ENCODE data around the gene RHBDF2. TPM values are rescaled to one million over a fixed set of nuclear protein-coding genes. Genes with fewer than 3 reads are reported as not detected.
A peak's percentile ranks its signal among the peaks of the same experiment; 100 is the strongest.

RHBDF2 gene
- total RNA-seq, 1 donor from 2014 or later: 54.5 TPM

DNA sequence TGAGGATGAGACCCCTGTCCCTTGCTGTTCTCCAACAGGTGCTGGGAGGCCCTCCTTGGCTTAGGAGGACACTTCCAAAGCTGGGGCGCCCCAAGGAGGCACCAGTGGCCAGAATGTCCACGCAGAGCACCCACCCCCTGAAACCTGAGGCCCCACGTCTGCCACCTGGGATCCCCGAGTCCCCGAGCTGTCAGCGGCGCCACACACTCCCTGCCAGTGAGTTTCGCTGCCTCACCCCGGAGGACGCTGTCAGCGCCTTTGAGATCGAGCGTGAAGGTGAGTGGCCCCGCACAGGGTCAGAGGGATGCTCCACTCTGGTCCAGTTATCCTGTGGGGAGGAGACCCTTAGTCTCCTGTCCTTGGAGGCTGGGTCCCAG, 32.6 kb downstream of the RHBDF2 start:
- H3K27me3 Mint-ChIP-seq: no peaks in the 10 kb centered on the region
- no peak overlapping the region for H3K4me3 Mint-ChIP-seq
- H3K36me3 Mint-ChIP-seq (ENCODE audit: low read depth): peaks cover 13% of the 10 kb centered on the region
- no peaks in the 10 kb centered on the region for H3K9me3 Mint-ChIP-seq
- intact Hi-C loops (cut with micrococcal nuclease): no loop called here
- H3K27ac Mint-ChIP-seq: no peak overlapping the region
- DNase-seq: no peak
- H3K4me1 Mint-ChIP-seq: peaks cover 4% of the 10 kb centered on the region

DNA sequence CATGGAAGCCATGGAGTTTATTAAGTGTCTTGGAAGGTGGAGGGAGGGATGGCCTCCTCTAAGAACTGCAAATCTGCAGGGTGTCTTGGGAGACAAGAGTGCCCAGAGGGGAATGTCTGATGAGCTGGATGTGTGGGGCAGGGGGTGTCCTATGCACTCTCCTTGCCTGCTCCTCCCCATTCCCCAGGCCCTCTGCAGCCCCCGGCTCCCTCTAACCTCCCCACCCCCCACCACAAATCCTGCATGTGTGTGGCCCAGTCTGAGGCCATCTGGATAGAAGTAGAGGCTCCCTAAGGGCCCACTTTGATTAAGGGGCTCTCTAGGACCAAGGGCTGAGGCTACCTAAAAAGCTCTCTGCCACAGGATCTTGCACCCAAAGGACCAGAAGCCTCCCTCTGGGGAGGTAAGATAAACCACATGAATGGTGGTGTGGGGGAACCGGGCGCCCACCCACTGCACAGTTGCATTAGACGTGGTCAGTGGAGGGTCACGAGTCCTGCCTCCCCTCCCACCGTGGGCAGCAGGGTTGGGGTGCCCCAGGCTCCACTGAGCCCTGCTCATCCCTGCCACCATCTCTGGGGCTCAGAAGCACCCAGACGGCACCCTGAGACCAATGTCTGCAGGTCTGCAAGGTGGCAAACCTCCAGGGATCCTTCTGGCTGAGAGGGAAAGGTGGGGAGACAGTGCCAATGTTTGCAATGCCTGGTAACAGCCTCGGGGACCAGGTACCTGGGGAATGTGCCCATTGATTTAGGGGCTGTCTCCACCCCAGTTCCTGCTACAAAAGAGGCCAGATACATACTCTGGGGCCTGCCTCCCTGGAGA, 33.2 kb downstream of the RHBDF2 start:
- no peak overlapping the region for H3K27ac Mint-ChIP-seq
- H3K9me3 Mint-ChIP-seq: no peaks in the 10 kb centered on the region
- DNase-seq: no peak
- peaks cover 9% of the 10 kb centered on the region for H3K36me3 Mint-ChIP-seq (ENCODE audit: low read depth)
- no peak overlapping the region for H3K4me3 Mint-ChIP-seq
- H3K4me1 Mint-ChIP-seq: peaks cover 4% of the 10 kb centered on the region
- intact Hi-C loops (cut with micrococcal nuclease): no loop called here
- no peaks in the 10 kb centered on the region for H3K27me3 Mint-ChIP-seq

DNA sequence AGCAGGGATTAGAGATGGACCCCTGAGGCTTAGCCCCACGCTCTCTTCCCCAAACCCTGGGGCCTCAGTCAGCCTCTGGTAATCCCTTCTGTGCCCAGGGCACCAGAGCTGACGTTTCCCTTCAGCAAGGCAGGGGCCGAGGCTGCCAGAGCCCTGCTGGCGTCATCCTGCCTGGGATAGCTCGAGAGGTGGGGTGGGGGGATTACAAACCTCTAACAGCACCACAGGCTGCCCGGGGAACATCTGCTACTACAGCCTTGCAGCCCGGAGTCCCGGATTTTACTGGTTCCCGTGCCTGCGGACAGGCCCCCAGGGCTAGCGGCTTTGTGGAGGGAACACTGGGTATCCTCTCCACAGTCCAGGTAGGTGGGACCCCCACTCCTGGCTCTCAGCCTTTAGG, 33.9 kb downstream of the RHBDF2 start, which contains the start of gene AANAT:
AANAT (plus strand) TSS at position 238 of the 400 bp plus-strand sequence. CDS start 1,144 bp downstream, outside the sequence.
- Mint-ChIP-seq H3K36me3 (ENCODE audit: low read depth) (peaks cover 7% of the 10 kb centered on the region), H3K27ac (no peak within 1 kb of the TSS), H3K27me3 (no peaks in the 10 kb centered on the region), H3K4me1 (peaks cover 4% of the 10 kb centered on the region), H3K9me3 (no peaks in the 10 kb centered on the region), H3K4me3 (no peak within 1 kb of the TSS)
- intact Hi-C loops (cut with micrococcal nuclease): no loop called here
- no peak for DNase-seq

DNA sequence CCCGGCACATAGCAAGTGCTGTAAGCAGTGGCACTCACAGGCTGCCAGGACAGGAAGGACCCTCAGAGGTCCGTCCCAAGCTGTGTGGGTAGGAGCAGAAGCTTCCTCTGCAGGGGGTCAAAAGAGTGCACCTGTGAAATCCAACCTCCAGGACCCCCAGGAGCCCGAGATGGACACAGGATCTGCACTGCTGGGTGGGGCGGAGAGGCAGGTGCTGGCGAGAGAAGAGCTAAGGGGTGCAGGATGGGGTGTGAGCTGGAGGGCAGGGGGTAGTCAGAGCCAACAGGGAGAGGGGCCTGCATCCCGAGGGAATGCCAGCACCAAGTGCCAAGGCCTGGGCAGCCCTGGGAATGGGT, 34.5 kb downstream of the RHBDF2 start:
- Mint-ChIP-seq H3K9me3 (no peaks in the 10 kb centered on the region), H3K36me3 (ENCODE audit: low read depth) (peaks cover 6% of the 10 kb centered on the region), H3K4me3 (no peak overlapping the region), H3K27me3 (peaks cover 2% of the 10 kb centered on the region), H3K27ac (no peak overlapping the region), H3K4me1 (peaks cover 4% of the 10 kb centered on the region)
- no peak for DNase-seq
- intact Hi-C loops (cut with micrococcal nuclease): loop anchor here (1.0 kb wide), 2 partner anchors 40 to 81 kb away; no protein-coding TSS in a partner anchor

DNA sequence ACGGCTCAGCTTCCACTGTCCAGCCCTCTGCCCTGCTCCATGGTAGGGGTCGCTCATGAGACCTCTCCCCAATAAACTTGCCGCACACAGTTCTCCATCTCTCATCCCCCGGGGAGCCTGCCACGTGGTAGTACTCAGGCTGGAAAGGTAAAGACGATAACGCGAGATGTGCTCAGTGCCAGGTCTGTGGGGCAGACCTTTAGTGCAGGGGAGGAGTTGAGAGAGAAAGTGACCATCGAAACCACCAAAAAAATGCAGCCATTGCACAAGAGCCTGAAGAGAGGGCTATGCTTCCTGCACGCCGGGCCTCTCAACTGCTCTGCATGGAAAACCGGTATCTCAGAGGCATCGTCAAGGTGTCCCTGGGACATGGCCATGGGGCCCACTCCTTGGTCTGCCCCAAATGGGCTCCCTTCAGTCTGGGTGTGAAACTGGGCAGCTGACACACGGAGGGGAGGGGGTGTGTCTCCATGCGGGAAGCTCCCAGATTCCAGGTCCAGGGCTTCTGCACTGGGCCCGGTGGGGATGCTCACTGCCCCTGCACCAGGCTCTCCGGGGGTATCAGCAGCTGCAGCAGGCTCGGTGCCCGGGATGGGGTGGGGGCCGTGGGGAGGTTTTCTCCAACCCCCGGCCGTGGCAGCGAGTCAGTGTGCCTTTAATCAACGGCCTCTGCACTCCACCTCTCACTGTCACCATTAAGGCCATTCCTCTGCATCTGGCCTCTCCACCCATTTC, 38.5 kb downstream of the RHBDF2 start:
- H3K4me3 Mint-ChIP-seq: no peak overlapping the region
- no peaks in the 10 kb centered on the region for H3K36me3 Mint-ChIP-seq (ENCODE audit: low read depth)
- no peak overlapping the region for H3K27ac Mint-ChIP-seq
- peaks cover 2% of the 10 kb centered on the region for H3K27me3 Mint-ChIP-seq
- no peaks in the 10 kb centered on the region for H3K9me3 Mint-ChIP-seq
- no peak for DNase-seq
- peaks cover 4% of the 10 kb centered on the region for H3K4me1 Mint-ChIP-seq
- intact Hi-C loops (cut with micrococcal nuclease): no loop called here

DNA sequence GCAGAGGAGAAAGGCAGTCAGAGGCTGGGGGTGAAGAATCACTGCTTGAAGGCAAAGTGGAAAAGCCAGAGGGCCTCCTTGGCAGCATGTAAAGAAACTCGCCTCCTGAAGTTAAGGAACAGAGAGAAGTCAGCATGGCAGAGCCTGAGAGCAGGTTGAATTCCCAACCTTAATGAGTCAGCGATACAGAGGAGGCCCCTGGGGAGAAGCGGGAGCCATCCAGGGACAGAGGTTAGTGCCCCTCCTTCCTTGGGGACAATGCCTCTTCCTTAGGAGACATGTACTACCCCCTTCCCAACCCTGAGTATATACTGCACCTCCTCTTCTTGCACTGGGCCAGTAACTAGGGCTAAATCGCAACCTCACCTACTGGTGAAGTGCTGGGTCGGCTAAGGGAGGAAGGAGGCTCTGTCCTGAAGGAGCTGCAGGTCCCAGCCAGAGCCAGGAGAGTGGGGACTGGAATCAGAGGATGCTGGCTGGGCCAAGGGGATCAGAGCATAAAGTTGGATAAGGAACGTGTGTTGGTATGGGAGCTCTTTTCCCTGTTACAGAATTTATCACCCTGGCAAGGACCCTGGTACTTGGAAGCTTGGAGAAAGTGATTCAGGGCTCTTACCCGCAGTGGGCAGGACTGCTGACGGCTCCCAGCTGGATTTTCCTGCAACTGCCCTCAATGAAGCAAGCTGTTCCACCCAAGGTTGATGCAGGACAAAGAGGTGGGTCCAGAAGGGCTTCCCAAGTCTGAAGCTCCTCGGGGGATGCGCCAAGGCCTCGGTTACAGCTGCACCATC, 39.3 kb downstream of the RHBDF2 start:
- Mint-ChIP-seq H3K27me3 (peaks cover 2% of the 10 kb centered on the region), H3K4me1 (peaks cover 4% of the 10 kb centered on the region), H3K27ac (no peak overlapping the region), H3K4me3 (no peak overlapping the region), H3K36me3 (ENCODE audit: low read depth) (no peaks in the 10 kb centered on the region), H3K9me3 (no peaks in the 10 kb centered on the region)
- no peak for DNase-seq
- intact Hi-C loops (cut with micrococcal nuclease): no loop called here

DNA sequence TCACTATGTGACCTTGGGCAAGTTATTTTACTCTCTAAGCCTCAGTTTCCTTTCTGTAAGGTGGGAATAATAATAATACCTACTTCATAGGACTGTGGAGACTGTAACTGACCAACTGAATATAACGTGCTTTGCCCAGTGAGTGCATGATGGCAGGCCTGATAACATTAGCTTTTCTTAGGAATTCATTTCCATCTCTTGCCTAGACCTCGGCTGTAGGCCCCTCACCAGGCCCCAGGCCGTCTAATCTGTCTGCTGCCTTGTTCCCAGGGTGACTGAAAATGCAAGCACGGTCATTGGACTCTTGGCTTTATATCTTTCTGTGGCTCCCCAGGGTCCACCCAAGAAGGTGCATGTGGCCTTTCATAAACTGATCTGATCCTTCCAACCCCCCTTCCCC, 41.5 kb downstream of the RHBDF2 start:
- Mint-ChIP-seq H3K36me3 (ENCODE audit: low read depth) (no peaks in the 10 kb centered on the region), H3K9me3 (no peaks in the 10 kb centered on the region), H3K27me3 (peaks cover 5% of the 10 kb centered on the region), H3K4me3 (no peak overlapping the region), H3K27ac (no peak overlapping the region), H3K4me1 (no peaks in the 10 kb centered on the region)
- no peak for DNase-seq
- intact Hi-C loops (cut with micrococcal nuclease): no loop called here

DNA sequence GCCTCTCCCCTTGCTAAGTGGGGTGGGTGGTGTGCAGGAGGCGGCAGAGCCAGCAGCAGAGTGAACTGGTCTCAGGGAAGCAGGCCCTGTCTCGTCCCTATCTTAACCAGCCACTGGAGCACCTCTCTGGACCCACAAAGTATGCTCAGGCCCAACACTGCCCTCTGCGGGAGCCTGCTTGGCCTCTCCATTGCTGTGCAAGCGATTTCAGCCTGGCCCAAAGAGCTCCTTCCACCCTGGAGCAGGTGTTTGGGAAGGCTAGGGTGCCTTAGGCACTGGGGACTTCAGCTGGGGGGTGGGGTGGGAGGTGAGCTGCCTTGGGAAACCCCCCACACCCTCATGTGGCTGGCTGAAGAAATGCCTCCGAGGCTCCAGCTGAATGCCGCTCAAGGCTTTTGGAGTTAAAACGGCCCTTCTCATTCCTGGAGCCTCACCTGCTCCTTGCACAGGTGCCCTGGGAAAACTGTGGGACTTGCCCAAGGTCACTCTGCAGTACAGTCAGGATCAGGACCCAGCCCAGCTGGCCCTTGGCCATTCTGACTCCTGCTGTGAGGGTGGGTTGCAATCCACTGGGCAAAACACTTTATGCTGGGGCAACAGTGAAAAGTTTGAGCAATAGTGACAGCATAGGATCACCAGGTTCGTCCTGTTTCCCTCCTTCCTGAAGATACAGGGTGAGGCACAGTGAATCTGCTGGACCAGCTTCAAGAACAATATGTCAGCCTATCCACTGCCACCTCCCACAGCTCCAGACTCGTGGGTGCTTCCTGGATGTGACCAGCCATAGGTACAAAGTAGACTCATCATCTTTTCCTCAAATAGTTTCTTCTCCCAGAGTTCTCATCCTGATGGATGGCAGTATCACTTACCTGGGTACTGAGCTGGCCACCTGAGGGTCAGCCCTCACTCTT, 42.4 kb downstream of the RHBDF2 start:
- intact Hi-C loops (cut with micrococcal nuclease): no loop called here
- no peaks in the 10 kb centered on the region for H3K36me3 Mint-ChIP-seq (ENCODE audit: low read depth)
- H3K27me3 Mint-ChIP-seq: peaks cover 5% of the 10 kb centered on the region
- no peaks in the 10 kb centered on the region for H3K9me3 Mint-ChIP-seq
- no peaks in the 10 kb centered on the region for H3K4me1 Mint-ChIP-seq
- peak; percentile 65 for DNase-seq
- no peak overlapping the region for H3K27ac Mint-ChIP-seq
- no peak overlapping the region for H3K4me3 Mint-ChIP-seq

DNA sequence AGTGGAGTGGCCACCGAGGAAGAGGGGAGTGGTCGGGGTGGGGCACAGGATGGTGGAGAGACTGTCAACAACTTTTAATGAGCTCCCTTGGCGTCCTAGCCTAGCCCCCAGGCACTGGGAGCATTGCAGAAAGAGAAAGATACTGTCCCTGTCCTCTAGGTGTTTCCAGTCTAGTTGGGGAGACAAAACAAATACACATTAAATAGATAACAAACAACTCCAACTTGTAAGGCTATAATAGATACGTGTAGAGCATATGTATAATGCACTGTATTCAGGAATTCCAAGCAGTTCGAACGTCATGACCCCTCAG, 47.8 kb downstream of the RHBDF2 start:
- H3K9me3 Mint-ChIP-seq: no peaks in the 10 kb centered on the region
- H3K27ac Mint-ChIP-seq: peak overlapping the region; percentile 62
- DNase-seq: no peak
- intact Hi-C loops (cut with micrococcal nuclease): loop anchor here (2.0 to 5.0 kb wide), 2 partner anchors 45 to 49 kb away; partner anchors contain the start of gene RHBDF2
- H3K4me1 Mint-ChIP-seq: peaks cover 27% of the 10 kb centered on the region
- H3K27me3 Mint-ChIP-seq: peaks cover 4% of the 10 kb centered on the region
- peak overlapping the region; percentile 93 for H3K4me3 Mint-ChIP-seq
- H3K36me3 Mint-ChIP-seq (ENCODE audit: low read depth): peaks cover 6% of the 10 kb centered on the region

DNA sequence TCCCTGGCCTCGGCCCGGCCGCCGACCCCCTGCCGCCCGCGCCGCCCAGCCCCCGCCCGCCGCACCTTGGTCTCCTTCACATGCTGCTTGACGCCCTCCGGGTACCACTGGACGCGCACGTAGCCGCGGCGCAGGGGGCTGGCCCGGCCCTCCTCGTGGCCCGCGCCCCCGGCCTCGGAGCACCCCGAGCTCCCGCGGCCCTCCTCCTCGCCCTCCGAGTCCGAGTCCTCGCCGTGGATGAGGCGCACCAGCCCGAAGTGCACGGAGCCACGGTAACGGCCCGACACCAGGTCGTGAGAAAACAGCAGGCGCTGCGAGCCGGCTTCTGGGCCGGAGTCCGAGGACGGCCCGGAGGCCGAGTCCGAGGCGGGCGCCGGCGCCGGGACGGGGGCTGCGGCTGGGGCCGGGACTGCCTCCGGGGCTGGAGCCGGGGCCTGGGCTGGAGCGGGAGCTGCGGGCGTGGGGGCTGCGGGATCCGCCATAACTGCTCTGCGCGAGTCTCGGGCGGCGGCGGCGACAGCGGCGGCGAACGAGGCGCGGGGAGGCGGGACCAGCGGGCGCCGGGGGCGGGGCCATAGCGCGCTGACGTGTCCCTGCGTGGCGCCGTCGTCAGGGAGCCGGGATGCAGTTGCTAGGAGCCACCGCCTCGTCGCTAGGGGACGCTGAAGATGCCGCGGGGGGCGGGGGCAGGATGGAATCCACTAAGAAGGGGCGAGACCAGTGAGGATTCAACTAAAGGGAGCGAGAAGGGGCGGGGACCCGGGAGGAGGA, 48.4 kb downstream of the RHBDF2 start, which contains the start of gene UBE2O:
UBE2O (minus strand) TSS at position 493 of the 771 bp plus-strand sequence; CDS start at position 482, 11 bp downstream.
- H3K36me3 Mint-ChIP-seq (ENCODE audit: low read depth): peaks cover 6% of the 10 kb centered on the region
- intact Hi-C loops (cut with micrococcal nuclease): loop anchor here (2.0 to 5.0 kb wide), 2 partner anchors 44 to 49 kb away; partner anchors contain the start of gene RHBDF2
- H3K27ac Mint-ChIP-seq: peak within 1 kb of the TSS; percentile 62
- no peaks in the 10 kb centered on the region for H3K9me3 Mint-ChIP-seq
- H3K27me3 Mint-ChIP-seq: peaks cover 4% of the 10 kb centered on the region
- H3K4me1 Mint-ChIP-seq: peaks cover 32% of the 10 kb centered on the region
- H3K4me3 Mint-ChIP-seq: peak within 1 kb of the TSS; percentile 93
- peak; percentile 99 for DNase-seq

DNA sequence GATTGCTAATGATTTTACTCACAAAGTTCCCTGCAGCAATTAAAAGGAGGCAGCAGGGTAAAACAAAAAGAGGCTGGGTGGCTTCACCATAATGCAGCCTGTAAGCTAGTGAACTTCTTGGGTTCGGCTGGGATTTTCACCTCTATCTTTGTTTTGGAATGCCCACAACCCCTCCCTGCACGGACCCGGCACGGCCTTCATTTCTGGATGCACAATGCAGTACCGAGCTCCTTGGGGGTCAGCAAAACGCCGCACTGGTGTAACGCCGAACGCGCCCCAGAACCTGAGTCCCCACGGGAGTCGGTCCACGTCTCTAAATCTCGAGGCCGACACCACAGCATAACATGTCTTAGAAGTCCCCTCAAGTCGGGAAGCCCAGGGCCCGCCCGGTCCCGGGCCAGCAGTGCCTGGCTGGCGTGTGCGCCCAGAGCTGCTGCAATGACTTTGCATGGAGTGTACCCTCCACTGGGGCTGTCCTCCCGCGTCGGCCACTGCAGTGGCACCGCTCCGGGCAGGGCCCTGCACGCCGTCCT, 49.0 kb downstream of the RHBDF2 start:
- Mint-ChIP-seq H3K27ac (peak overlapping the region; percentile 48), H3K27me3 (peaks cover 4% of the 10 kb centered on the region), H3K4me3 (peak overlapping the region; percentile 93), H3K36me3 (ENCODE audit: low read depth) (peaks cover 6% of the 10 kb centered on the region), H3K9me3 (no peaks in the 10 kb centered on the region), H3K4me1 (peaks cover 38% of the 10 kb centered on the region)
- intact Hi-C loops (cut with micrococcal nuclease): loop anchor here (2.0 to 5.0 kb wide), 2 partner anchors 43 to 50 kb away; partner anchors contain the start of gene RHBDF2
- DNase-seq: no peak

DNA sequence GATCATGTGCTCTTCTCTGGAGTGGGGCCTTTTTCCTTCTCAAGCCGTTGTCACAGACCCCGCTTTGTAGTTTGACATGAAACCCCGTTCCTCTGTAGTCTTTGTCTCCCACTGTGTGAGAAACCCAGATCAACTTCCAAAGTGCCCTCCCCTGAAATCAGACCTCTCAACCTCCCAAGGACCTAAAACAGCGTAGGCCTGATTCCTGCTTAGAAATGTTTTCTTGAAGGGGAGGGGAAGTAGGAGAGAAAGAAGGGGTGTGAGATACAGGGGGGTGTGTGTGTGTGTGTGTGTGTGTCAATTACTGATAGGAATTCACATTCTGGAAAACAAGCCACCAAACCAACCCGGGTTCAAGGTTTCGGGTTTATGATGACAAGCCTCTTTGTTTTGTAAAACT, 49.7 kb downstream of the RHBDF2 start:
- intact Hi-C loops (cut with micrococcal nuclease): loop anchor here (5.0 kb wide), 1 partner anchor 51 kb away; the partner anchor contains the start of gene RHBDF2
- H3K4me3 Mint-ChIP-seq: peak overlapping the region; percentile 93
- H3K36me3 Mint-ChIP-seq (ENCODE audit: low read depth): peaks cover 6% of the 10 kb centered on the region
- no peaks in the 10 kb centered on the region for H3K9me3 Mint-ChIP-seq
- no peak overlapping the region for H3K27ac Mint-ChIP-seq
- no peak for DNase-seq
- H3K27me3 Mint-ChIP-seq: peaks cover 4% of the 10 kb centered on the region
- H3K4me1 Mint-ChIP-seq: peaks cover 44% of the 10 kb centered on the region

All from activated CD4-positive, alpha-beta T cell treated with anti-CD3 and anti-CD28 coated beads, Interleukin-2, amount 10 ng/mL, durations not matched to agents 24 days and 14 days (primary cell).